ENCODE measurements around the gene RAET1G. TPM values are rescaled to one million over a fixed set of nuclear protein-coding genes. Genes with fewer than 3 reads are reported as not detected.

The RAET1G gene
- polyA plus RNA-seq, 1 of the 3 experiments (the other 2 are of a cell fraction): 2.5 TPM

DNA sequence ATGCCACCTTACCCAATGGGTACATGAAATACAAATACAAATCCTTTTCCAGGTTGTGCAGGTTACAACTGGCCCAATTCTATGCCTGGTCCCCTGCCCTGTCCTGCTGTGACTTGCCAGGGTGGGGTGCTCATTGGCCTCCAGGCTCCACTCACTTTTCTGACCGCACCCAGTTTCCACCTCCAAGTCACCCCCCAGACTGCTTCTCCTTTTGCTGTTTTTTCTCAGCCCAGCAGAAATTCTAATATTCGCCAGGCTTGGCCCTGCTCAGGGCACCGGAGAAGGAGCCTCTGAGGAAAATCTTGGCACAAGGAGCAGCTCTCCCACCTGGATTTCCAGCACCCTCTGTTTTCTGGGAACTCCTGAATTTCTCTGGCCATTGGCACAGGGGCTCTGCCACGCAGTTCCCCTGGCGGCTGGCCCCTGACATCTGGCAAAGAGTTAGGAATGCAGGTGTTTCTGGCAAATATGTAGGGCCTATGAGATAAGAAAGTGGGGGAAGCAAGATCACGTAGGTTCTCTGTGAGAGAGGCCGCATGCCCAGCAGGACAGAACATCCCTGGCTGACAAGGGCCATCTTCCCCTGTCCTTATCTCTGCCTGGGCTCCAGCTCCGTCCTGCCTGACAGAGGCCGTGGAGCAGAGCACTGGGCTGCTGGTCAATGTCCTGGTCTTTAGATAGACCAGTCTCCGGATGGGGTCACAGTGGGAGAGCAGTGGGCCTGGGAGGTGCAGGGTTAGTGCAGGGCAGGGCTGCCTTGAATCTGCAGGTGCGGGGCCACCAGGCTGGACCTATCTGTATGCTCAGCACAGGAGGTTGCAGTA is 22.1 kb downstream of the RAET1G start:
- CTCF ChIA-PET: interaction anchor here (0.5 to 1.3 kb wide), 2 partner anchors 12 to 14 kb away, joined by 3 read pairs; no protein-coding TSS in a partner anchor
- no peaks in the 10 kb centered on the region for H3K9me2 ChIP-seq
- H3K27me3 ChIP-seq (ENCODE audit: insufficient read depth): no peaks in the 10 kb centered on the region
- WGBS (ENCODE audit: low lambda C conversion rate): 86% methylated on average over 6 of the region's 11 CpGs
- H3K4me1 ChIP-seq (ENCODE audit: control insufficient read depth in 1 of 2, insufficient read depth in 2 of 2, low read depth in 1 of 2, low read length in 1 of 2): peaks cover 3 to 13% of the 10 kb centered on the region in 2 experiments; a peak in 3 of 4 replicates
- no peaks in the 10 kb centered on the region for H4K20me1 ChIP-seq (ENCODE audit: insufficient read depth)
- H3K79me2 ChIP-seq (ENCODE audit: insufficient read depth): no peaks in the 10 kb centered on the region
- no peaks in the 10 kb centered on the region for H3K9me3 ChIP-seq
- TF ChIP-seq TAF1 (IDR thresholded peaks at IDR 0.05; ENCODE audit: borderline replicate concordance, low read depth, low read length): no peak
- TF ChIP-seq, protein P1, sequence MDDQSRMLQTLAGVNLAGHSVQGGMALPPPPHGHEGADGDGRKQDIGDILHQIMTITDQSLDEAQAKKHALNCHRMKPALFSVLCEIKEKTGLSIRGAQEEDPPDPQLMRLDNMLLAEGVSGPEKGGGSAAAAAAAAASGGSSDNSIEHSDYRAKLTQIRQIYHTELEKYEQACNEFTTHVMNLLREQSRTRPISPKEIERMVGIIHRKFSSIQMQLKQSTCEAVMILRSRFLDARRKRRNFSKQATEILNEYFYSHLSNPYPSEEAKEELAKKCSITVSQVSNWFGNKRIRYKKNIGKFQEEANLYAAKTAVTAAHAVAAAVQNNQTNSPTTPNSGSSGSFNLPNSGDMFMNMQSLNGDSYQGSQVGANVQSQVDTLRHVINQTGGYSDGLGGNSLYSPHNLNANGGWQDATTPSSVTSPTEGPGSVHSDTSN (IDR thresholded peaks at IDR 0.05): no peak
- no peak for TF ChIP-seq ELF1 (IDR thresholded peaks at IDR 0.05)
- TF ChIP-seq, protein P2, sequence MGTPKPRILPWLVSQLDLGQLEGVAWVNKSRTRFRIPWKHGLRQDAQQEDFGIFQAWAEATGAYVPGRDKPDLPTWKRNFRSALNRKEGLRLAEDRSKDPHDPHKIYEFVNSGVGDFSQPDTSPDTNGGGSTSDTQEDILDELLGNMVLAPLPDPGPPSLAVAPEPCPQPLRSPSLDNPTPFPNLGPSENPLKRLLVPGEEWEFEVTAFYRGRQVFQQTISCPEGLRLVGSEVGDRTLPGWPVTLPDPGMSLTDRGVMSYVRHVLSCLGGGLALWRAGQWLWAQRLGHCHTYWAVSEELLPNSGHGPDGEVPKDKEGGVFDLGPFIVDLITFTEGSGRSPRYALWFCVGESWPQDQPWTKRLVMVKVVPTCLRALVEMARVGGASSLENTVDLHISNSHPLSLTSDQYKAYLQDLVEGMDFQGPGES (IDR thresholded peaks at IDR 0.05; ENCODE audit: low read depth, low read length): no peak
- TF ChIP-seq GABPA (IDR thresholded peaks at IDR 0.05; ENCODE audit: low read depth): no peak
- TF ChIP-seq POLR2AphosphoS5 (IDR thresholded peaks at IDR 0.05; ENCODE audit: low read depth, low read length): no peak
- TF ChIP-seq, protein P3, sequence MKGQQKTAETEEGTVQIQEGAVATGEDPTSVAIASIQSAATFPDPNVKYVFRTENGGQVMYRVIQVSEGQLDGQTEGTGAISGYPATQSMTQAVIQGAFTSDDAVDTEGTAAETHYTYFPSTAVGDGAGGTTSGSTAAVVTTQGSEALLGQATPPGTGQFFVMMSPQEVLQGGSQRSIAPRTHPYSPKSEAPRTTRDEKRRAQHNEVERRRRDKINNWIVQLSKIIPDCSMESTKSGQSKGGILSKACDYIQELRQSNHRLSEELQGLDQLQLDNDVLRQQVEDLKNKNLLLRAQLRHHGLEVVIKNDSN (IDR thresholded peaks at IDR 0.05; ENCODE audit: borderline replicate concordance, low read depth): no peak
- TF ChIP-seq EP300 (IDR thresholded peaks at IDR 0.05; ENCODE audit: borderline replicate concordance in 1 of 2, low read depth in 1 of 2, low read length in 1 of 2): no peak
- TF ChIP-seq, protein P4, sequence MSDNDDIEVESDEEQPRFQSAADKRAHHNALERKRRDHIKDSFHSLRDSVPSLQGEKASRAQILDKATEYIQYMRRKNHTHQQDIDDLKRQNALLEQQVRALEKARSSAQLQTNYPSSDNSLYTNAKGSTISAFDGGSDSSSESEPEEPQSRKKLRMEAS (IDR thresholded peaks at IDR 0.05; ENCODE audit: low read depth): no peak
- TF ChIP-seq NFIC (IDR thresholded peaks at IDR 0.05; ENCODE audit: borderline replicate concordance): no peak
- no peak for TF ChIP-seq CHD2 (IDR thresholded peaks at IDR 0.05; ENCODE audit: low read length, partially characterized antibody)
- TF ChIP-seq SMC3 (IDR thresholded peaks at IDR 0.05; ENCODE audit: low read depth, low read length): no peak
- no peak for TF ChIP-seq MXI1 (IDR thresholded peaks at IDR 0.05; ENCODE audit: low read depth, low read length)
- TF ChIP-seq JUND (IDR thresholded peaks at IDR 0.05): no peak
- no peak for TF ChIP-seq EZH2phosphoT487 (IDR thresholded peaks at IDR 0.05; ENCODE audit: borderline replicate concordance, low read depth)
- H3K36me3 ChIP-seq (replicated peaks in 1 of 2; ENCODE audit: control insufficient read depth in 1 of 2, insufficient read depth in 2 of 2, low read length in 1 of 2): no peaks in the 10 kb centered on the region
- POLR2A ChIA-PET: no interaction called here
- H2AFZ ChIP-seq (ENCODE audit: low read depth): no peak overlapping the region
- no peak for DNase-seq
- H3K4me2 ChIP-seq: no peak overlapping the region
- no peak overlapping the region for H3K4me3 ChIP-seq (ENCODE audit: low read depth in 2 of 2, low read length in 1 of 2)
- H3K9ac ChIP-seq: no peak overlapping the region
- H3F3A ChIP-seq (replicated peaks; ENCODE audit: insufficient read depth): peaks cover 21% of the 10 kb centered on the region
- H3K27ac ChIP-seq (ENCODE audit: low read depth in 2 of 2, low read length in 1 of 2): no peak overlapping the region

All from SK-N-SH (cell line).